ENCODE data around the gene ACOXL.

DNA sequence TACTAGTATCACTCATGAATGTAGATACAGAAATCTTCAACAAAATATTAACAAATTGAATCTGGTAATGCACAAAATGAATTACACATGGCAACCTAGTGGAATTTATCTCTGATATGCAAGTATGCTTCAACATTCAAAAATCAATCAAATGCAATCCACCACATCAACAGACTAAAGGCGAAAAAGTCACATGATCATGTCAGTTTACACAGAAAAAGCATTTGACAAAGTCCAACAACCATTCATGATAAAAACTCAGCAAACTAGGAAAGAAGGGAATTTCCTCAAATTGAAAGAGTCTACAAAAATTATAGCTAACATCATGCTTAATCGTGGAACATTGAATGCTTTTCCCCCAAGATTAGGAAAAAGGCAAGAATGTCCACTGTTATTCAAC, 237.8 kb downstream of the ACOXL start:
- TF ChIP-seq, protein P1, sequence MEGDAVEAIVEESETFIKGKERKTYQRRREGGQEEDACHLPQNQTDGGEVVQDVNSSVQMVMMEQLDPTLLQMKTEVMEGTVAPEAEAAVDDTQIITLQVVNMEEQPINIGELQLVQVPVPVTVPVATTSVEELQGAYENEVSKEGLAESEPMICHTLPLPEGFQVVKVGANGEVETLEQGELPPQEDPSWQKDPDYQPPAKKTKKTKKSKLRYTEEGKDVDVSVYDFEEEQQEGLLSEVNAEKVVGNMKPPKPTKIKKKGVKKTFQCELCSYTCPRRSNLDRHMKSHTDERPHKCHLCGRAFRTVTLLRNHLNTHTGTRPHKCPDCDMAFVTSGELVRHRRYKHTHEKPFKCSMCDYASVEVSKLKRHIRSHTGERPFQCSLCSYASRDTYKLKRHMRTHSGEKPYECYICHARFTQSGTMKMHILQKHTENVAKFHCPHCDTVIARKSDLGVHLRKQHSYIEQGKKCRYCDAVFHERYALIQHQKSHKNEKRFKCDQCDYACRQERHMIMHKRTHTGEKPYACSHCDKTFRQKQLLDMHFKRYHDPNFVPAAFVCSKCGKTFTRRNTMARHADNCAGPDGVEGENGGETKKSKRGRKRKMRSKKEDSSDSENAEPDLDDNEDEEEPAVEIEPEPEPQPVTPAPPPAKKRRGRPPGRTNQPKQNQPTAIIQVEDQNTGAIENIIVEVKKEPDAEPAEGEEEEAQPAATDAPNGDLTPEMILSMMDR (IDR thresholded peaks at IDR 0.05) = no peak
- TF ChIP-seq POLR2A (IDR thresholded peaks at IDR 0.05) = no peak
